GM19351 (cell line): Measurements from ENCODE around the gene R3HDML.

Source experiments
- ATAC-seq: cut with Tn5 transposase; IDR thresholded peaks from one replicate; pipeline ENCODE4 v1.9.1; 2021; ENCODE audit warnings: mild to moderate bottlenecking, moderate library complexity; ENCODE audit not compliant: unreplicated experiment

The R3HDML gene

GRCh38 chr20:44361021-44361420 is 24.2 kb downstream of the R3HDML start:
- no peak for ATAC-seq

- no peak for ATAC-seq
Measured at GRCh38 chr20:44362466-44362940, 25.7 kb downstream of the R3HDML start.

GRCh38 chr20:44364068-44364467 is 27.2 kb downstream of the R3HDML start:
- no peak for ATAC-seq

- ATAC-seq = no peak
Measured at GRCh38 chr20:44364780-44365179, 27.9 kb downstream of the R3HDML start.

- ATAC-seq = no peak
Measured at GRCh38 chr20:44367746-44368145, 30.9 kb downstream of the R3HDML start.

GRCh38 chr20:44370639-44371218 is 33.9 kb downstream of the R3HDML start:
- ATAC-seq = no peak

- no peak for ATAC-seq
Measured at GRCh38 chr20:44382641-44383040, 45.8 kb downstream of the R3HDML start.

- ATAC-seq = peak; percentile 69
Measured at GRCh38 chr20:44384423-44385027, 47.7 kb downstream of the R3HDML start.

- ATAC-seq = peak; percentile 69
Measured at GRCh38 chr20:44388466-44389023, 51.7 kb downstream of the R3HDML start.

- ATAC-seq = no peak
Measured at GRCh38 chr20:44389871-44390270, 53.0 kb downstream of the R3HDML start.

GRCh38 chr20:44390280-44390679 is 53.4 kb downstream of the R3HDML start:
- ATAC-seq = no peak

- ATAC-seq = no peak
Measured at GRCh38 chr20:44392088-44392775, 55.4 kb downstream of the R3HDML start.

GRCh38 chr20:44392776-44393607 is 56.1 kb downstream of the R3HDML start:
- no peak for ATAC-seq

GRCh38 chr20:44393608-44394451 is 57.0 kb downstream of the R3HDML start:
- no peak for ATAC-seq

- no peak for ATAC-seq
Measured at GRCh38 chr20:44394452-44394701, 57.5 kb downstream of the R3HDML start.

- no peak for ATAC-seq
Measured at GRCh38 chr20:44394702-44395460, 58.0 kb downstream of the R3HDML start.

GRCh38 chr20:44395461-44396340 is 58.9 kb downstream of the R3HDML start:
- no peak for ATAC-seq

- ATAC-seq = no peak
Measured at GRCh38 chr20:44396369-44397130, 59.7 kb downstream of the R3HDML start.
